Measurements from ENCODE around the gene ABITRAM.

- TF ChIP-seq CTCF (IDR thresholded peaks at IDR 0.05) (no peak), POLR2A (IDR thresholded peaks at IDR 0.05) (no peak)
These were observed 30.0 kb upstream of the ABITRAM start for GRCh38 chr9:108904161-108904560.
